Upper lobe of left lung (tissue), 6 donors: ENCODE measurements around the gene CSTF2T. TPM values are rescaled to one million over a fixed set of nuclear protein-coding genes. Genes with fewer than 3 reads are reported as not detected.

ENCODE experiments used
- ATAC-seq, 2 donors: fragments of 200-7000 bp; cut with Tn5 transposase; one replicate each; pipeline ENCODE4 v1.9.1; 2022; ENCODE audit warnings: mild to moderate bottlenecking in 2 of 2, moderate library complexity in 2 of 2; ENCODE audit not compliant: low FRiP score in 2 of 2
- DNase-seq, 2 donors: peaks; one replicate each; pipeline ENCODE4 v3.0.0-alpha.2; 2019 to 2020
- H3K27ac ChIP-seq, 4 donors: fragments of 200-600 bp; sonication (generic); one replicate each; pipeline ENCODE4 v1.5.1; 2016 to 2019
- H3K27me3 ChIP-seq, 4 donors: fragments of 200-600 bp; sonication (generic); one replicate each; pipeline ENCODE4 v1.5.1; 2017 to 2019
- H3K36me3 ChIP-seq, 4 donors: fragments of 200-600 bp; sonication (generic); one replicate each; pipeline ENCODE4 v1.5.1; 2016 to 2019
- H3K4me1 ChIP-seq, 4 donors: fragments of 200-600 bp; sonication (generic); one replicate each; pipeline ENCODE4 v1.5.1; 2018 to 2019
- H3K4me3 ChIP-seq, 4 donors: fragments of 200-600 bp; sonication (generic); one replicate each; pipeline ENCODE4 v1.5.1; 2017 to 2019; ENCODE audit warnings: mild to moderate bottlenecking in 2 of 4, moderate library complexity in 1 of 4
- H3K9me3 ChIP-seq, 4 donors: fragments of 200-600 bp; sonication (generic); one replicate each; pipeline ENCODE4 v1.5.1; 2018 to 2019
- EP300 ChIP-seq, 4 donors: sonication (generic); formaldehyde crosslinking; IDR thresholded peaks; one replicate each; pipeline ENCODE4 v1.5.1; 2017; ENCODE audit warnings: antibody characterized with exemption in 4 of 4, control low read depth in 2 of 4
- POLR2A ChIP-seq, 4 donors: fragments of 450-650 bp; IDR thresholded peaks; one replicate each; pipeline ENCODE4 v1.5.1; 2016 to 2017; ENCODE audit warnings: antibody characterized with exemption in 4 of 4, mild to moderate bottlenecking in 2 of 4
- POLR2AphosphoS5 ChIP-seq, 2 donors: sonication (generic); formaldehyde crosslinking; IDR thresholded peaks; one replicate each; pipeline ENCODE4 v1.5.1; 2017; ENCODE audit warnings: antibody characterized with exemption in 2 of 2
- WGBS, 2 donors: methylation state at CpG; one replicate each; pipeline ENCODE4 v1.1.5; 2017 to 2018; 5-methylcytosine and 5-hydroxymethylcytosine counted together
- total RNA-seq, 6 donors: library from RNA; depleted of rRNA in 4 of 6; stranded (reverse); fragments of >200 nt in 4 of 6; gene quantifications; one replicate each; pipeline versions ENCODE4 v1.1.0 to v1.2.1, GENCODE V29; 2016 to 2021
- TF ChIP-seq, protein P1 (sequence below), 6 experiments: fragments of 450-650 bp in 4 of 6; fragments of 200-600 bp in 2 of 6; sonication (generic) in 2 of 6; IDR thresholded peaks; one replicate each; pipeline ENCODE4 v1.5.1; 2016 to 2019; ENCODE audit warnings: antibody characterized with exemption in 6 of 6
- donor health status: DM: no; HTN: no; CAD: no; lungs with moderate emphysema.
- donor health status: DM: no; HTN: yes; CAD: no; lungs with severe emphysema.

Gene CSTF2T
- total RNA-seq, 6 donors from 2014 or later = 9.7 to 19.0 (median 14.7) TPM

DNA sequence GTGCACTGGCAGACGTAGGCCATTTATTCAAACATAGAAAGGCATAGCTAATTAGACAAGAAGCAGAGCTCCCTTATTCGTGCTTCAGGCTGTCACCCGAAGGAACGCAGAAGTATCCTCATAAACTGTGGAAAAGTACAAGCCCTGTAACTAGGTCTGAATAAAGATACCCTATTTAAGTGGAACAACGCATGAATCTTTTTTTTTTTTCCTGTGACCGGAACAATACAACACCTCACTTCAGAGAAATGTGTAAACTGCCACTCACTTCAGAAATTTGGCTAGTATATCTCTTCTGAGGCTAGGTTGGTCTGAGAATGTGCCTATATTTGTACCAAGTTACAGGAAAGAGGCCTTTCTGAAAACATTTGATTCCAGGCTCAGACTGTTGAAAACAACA lies 8.0 kb upstream of the CSTF2T start:
- peak overlapping the region in 1 of 4 donors; percentile 23 for H3K27ac ChIP-seq
- ATAC-seq = no peak
- no peaks in the 10 kb centered on the region for H3K9me3 ChIP-seq
- TF ChIP-seq, protein P1, sequence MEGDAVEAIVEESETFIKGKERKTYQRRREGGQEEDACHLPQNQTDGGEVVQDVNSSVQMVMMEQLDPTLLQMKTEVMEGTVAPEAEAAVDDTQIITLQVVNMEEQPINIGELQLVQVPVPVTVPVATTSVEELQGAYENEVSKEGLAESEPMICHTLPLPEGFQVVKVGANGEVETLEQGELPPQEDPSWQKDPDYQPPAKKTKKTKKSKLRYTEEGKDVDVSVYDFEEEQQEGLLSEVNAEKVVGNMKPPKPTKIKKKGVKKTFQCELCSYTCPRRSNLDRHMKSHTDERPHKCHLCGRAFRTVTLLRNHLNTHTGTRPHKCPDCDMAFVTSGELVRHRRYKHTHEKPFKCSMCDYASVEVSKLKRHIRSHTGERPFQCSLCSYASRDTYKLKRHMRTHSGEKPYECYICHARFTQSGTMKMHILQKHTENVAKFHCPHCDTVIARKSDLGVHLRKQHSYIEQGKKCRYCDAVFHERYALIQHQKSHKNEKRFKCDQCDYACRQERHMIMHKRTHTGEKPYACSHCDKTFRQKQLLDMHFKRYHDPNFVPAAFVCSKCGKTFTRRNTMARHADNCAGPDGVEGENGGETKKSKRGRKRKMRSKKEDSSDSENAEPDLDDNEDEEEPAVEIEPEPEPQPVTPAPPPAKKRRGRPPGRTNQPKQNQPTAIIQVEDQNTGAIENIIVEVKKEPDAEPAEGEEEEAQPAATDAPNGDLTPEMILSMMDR (IDR thresholded peaks at IDR 0.05) = no peak
- TF ChIP-seq POLR2AphosphoS5 (IDR thresholded peaks at IDR 0.05) = no peak
- no peak for TF ChIP-seq POLR2A (IDR thresholded peaks at IDR 0.05)
- TF ChIP-seq EP300 (IDR thresholded peaks at IDR 0.05) = no peak
- H3K4me1 ChIP-seq = peaks cover 0 to 4% (median 0%) of the 10 kb centered on the region in 4 donors
- H3K4me3 ChIP-seq = no peak overlapping the region
- no peaks in the 10 kb centered on the region for H3K36me3 ChIP-seq
- H3K27me3 ChIP-seq = no peaks in the 10 kb centered on the region
- DNase-seq = no peak
- 81 to 86% methylated on average over 6 of the region's 6 CpGs for WGBS, 2 donors

DNA sequence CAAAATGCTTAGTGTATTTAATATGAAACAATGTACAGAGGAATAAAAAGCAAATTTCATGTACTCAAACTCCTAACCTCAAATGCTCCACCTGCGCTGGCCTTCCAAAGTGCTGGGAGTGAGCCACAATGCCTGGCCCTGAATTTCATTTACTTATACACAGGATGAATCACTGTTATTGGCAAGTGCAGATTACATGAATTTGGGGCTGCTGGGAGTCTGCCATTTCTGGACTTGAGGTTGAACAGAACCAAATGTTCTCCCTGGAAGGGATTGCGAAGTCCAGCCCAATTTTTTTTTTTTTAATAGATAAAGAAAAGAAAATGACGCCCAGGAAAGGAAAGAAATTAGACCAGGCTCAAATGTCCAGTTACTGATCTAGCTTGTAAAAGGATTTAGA lies 6.8 kb upstream of the CSTF2T start:
- DNase-seq (no peak), ATAC-seq (peak in 1 of 2 donors; percentile 92)
- Histone ChIP-seq H3K27ac (peak overlapping the region in 1 of 4 donors; percentile 61), H3K36me3 (no peaks in the 10 kb centered on the region), H3K9me3 (no peaks in the 10 kb centered on the region), H3K4me3 (no peak overlapping the region), H3K27me3 (no peaks in the 10 kb centered on the region), H3K4me1 (peaks cover 0 to 4% (median 0%) of the 10 kb centered on the region in 4 donors)
- TF ChIP-seq, protein P1 (IDR thresholded peaks at IDR 0.05) = no peak
- no peak for TF ChIP-seq POLR2A (IDR thresholded peaks at IDR 0.05)
- TF ChIP-seq POLR2AphosphoS5 (IDR thresholded peaks at IDR 0.05) = no peak
- TF ChIP-seq EP300 (IDR thresholded peaks at IDR 0.05) = no peak
- WGBS, 2 donors = 72 to 77% methylated on average over 3 of the region's 3 CpGs

GRCh38 chr10:51705774-51706173 lies 6.4 kb upstream of the CSTF2T start:
- no peaks in the 10 kb centered on the region for H3K27me3 ChIP-seq
- no peak for DNase-seq
- no peaks in the 10 kb centered on the region for H3K36me3 ChIP-seq
- H3K27ac ChIP-seq = no peak overlapping the region
- no peaks in the 10 kb centered on the region for H3K9me3 ChIP-seq
- no peak overlapping the region for H3K4me3 ChIP-seq
- no peak for TF ChIP-seq EP300 (IDR thresholded peaks at IDR 0.05)
- TF ChIP-seq POLR2A (IDR thresholded peaks at IDR 0.05) = no peak
- TF ChIP-seq POLR2AphosphoS5 (IDR thresholded peaks at IDR 0.05) = no peak
- TF ChIP-seq, protein P1 (IDR thresholded peaks at IDR 0.05) = no peak
- WGBS, 2 donors = 64 to 65% methylated on average over 3 of the region's 3 CpGs
- ATAC-seq = no peak
- peaks cover 0 to 4% (median 0%) of the 10 kb centered on the region in 4 donors for H3K4me1 ChIP-seq

GRCh38 chr10:51700228-51700817 lies 928 bp upstream of the CSTF2T start:
- H3K4me3 ChIP-seq = peak overlapping the region; percentile 8 to 89 (median 60)
- ATAC-seq (no peak), DNase-seq (peak in 1 of 2 donors; percentile 64)
- peaks cover 0 to 9% (median 2%) of the 10 kb centered on the region in 4 donors for H3K36me3 ChIP-seq
- peaks cover 17 to 35% (median 30%) of the 10 kb centered on the region in 4 donors for H3K4me1 ChIP-seq
- H3K9me3 ChIP-seq = no peaks in the 10 kb centered on the region
- H3K27ac ChIP-seq = peak overlapping the region; percentile 93 to 97 (median 93)
- H3K27me3 ChIP-seq = no peaks in the 10 kb centered on the region
- TF ChIP-seq POLR2AphosphoS5 (IDR thresholded peaks at IDR 0.05) (no peak), EP300 (IDR thresholded peaks at IDR 0.05) (peak in 1 of 4 donors; percentile 7)
- WGBS, 2 donors = 22 to 25% methylated on average over 12 of the region's 12 CpGs

GRCh38 chr10:51699145-51699474 lies 285 bp downstream of the CSTF2T start:
- Histone ChIP-seq H3K36me3 (peaks cover 0 to 9% (median 2%) of the 10 kb centered on the region in 4 donors), H3K27me3 (no peaks in the 10 kb centered on the region), H3K4me1 (peaks cover 17 to 35% (median 30%) of the 10 kb centered on the region in 4 donors), H3K9me3 (no peaks in the 10 kb centered on the region), H3K4me3 (peak overlapping the region; percentile 57 to 89 (median 73)), H3K27ac (peak overlapping the region; percentile 93 to 97 (median 93))
- DNase-seq = no peak
- TF ChIP-seq, protein P1 (IDR thresholded peaks at IDR 0.05) = no peak
- TF ChIP-seq EP300 (IDR thresholded peaks at IDR 0.05) = no peak
- TF ChIP-seq POLR2A (IDR thresholded peaks at IDR 0.05) = no peak
- TF ChIP-seq POLR2AphosphoS5 (IDR thresholded peaks at IDR 0.05) = no peak
- WGBS, 2 donors = 0 to 1% methylated on average over 11 to 14 of the region's 14 CpGs
- peak; percentile 65 to 71 for ATAC-seq
